B cell (primary cell): ENCODE results near the gene ARMS2. TPM values are rescaled to one million over a fixed set of nuclear protein-coding genes. Genes with fewer than 3 reads are reported as not detected.

ENCODE experiments used
- ATAC-seq: fragments of 200-7000 bp; cut with Tn5 transposase; one replicate; pipeline ENCODE4 v1.10.0; 2021; ENCODE audit warnings: low read depth, mild to moderate bottlenecking, moderate number of reproducible peaks, moderate library complexity
- CTCF ChIA-PET: fragments of 350-600 bp; sonication (Branson Sonifier 250); formaldehyde crosslinking; loops from one replicate; lab custom pipeline; 2021; ENCODE audit warnings: antibody characterized with exemption, inconsistent platforms; lab: Charles Lee
- POLR2A ChIA-PET: fragments of 350-600 bp; sonication (Branson Sonifier 250); formaldehyde crosslinking; loops from one replicate; lab custom pipeline; 2021; ENCODE audit warnings: antibody characterized with exemption; lab: Charles Lee
- DNase-seq: peaks from one replicate; pipeline ENCODE4 v3.0.0; 2013
- H2AFZ ChIP-seq: 2 replicates; pipeline ENCODE4 v1.6.1; 2012; ENCODE audit warnings: mild to moderate bottlenecking, low read depth, low read length; ENCODE audit not compliant: insufficient read depth, poor library complexity, severe bottlenecking
- H3K27ac ChIP-seq, 2 donors: 1 replicate in 1 of 2; 2 replicates in 1 of 2; pipeline ENCODE4 v1.5.1; 2012 to 2013; ENCODE audit warnings: low read length in 2 of 2, mild to moderate bottlenecking in 2 of 2, moderate library complexity in 1 of 2
- H3K27me3 ChIP-seq, 4 experiments: fragments of 200-600 bp in 1 of 4; sonication (generic) in 1 of 4; replicated peaks in 1 of 4; 1 replicate in 2 of 4; 2 replicates in 2 of 4; pipeline versions ENCODE4 v1.6.1 to v1.7.0; 2013 to 2016; ENCODE audit warnings: low read length in 3 of 4, mild to moderate bottlenecking in 2 of 4, mixed read lengths in 1 of 4, moderate library complexity in 1 of 4; ENCODE audit not compliant: insufficient read depth in 4 of 4, control insufficient read depth in 3 of 4; ENCODE audit errors: control extremely low read depth in 1 of 4
- H3K36me3 ChIP-seq, 2 experiments: replicated peaks in 1 of 2; 1 replicate in 1 of 2; 2 replicates in 1 of 2; pipeline versions ENCODE4 v1.6.1 to v1.7.1; 2013; ENCODE audit warnings: low read length in 1 of 2; ENCODE audit not compliant: insufficient read depth in 2 of 2, control insufficient read depth in 1 of 2; ENCODE audit errors: control extremely low read depth in 1 of 2, extremely low read depth in 1 of 2
- H3K4me1 ChIP-seq, 2 donors: fragments of 200-600 bp in 1 of 2; sonication (generic) in 1 of 2; 1 replicate in 1 of 2; 2 replicates in 1 of 2; pipeline versions ENCODE4 v1.5.1 to v1.6.1; 2013 to 2017; ENCODE audit warnings: low read length in 2 of 2; ENCODE audit not compliant: control insufficient read depth in 2 of 2, insufficient read depth in 2 of 2
- H3K4me2 ChIP-seq: replicated peaks from 2 replicates; pipeline ENCODE3; 2012; ENCODE audit warnings: mild to moderate bottlenecking, low read depth, low read length; ENCODE audit not compliant: poor library complexity, severe bottlenecking
- H3K4me3 ChIP-seq, 5 experiments: fragments of 200-600 bp in 1 of 5; sonication (generic) in 1 of 5; 1 replicate in 3 of 5; 2 replicates in 2 of 5; pipeline versions ENCODE4 v1.5.1 to v1.7.0; 2011 to 2016; ENCODE audit warnings: low read length in 4 of 5, mild to moderate bottlenecking in 4 of 5, low read depth in 2 of 5, control low read depth in 1 of 5, moderate library complexity in 1 of 5; ENCODE audit not compliant: insufficient read depth in 1 of 5; ENCODE audit errors: control extremely low read depth in 1 of 5, extremely low read depth in 1 of 5
- H3K79me2 ChIP-seq: fragments of 200-600 bp; sonication (generic); one replicate; pipeline ENCODE4 v1.6.0; 2016; ENCODE audit warnings: low read length; ENCODE audit not compliant: control insufficient read depth, insufficient read depth
- H3K9ac ChIP-seq: fragments of 200-600 bp; sonication (generic); 2 replicates; pipeline ENCODE4 v1.6.1; 2017; ENCODE audit warnings: mild to moderate bottlenecking, low read length, moderate library complexity
- H3K9me3 ChIP-seq, 3 donors: one replicate each; pipeline versions ENCODE4 v1.6.1 to v1.7.1; 2013; ENCODE audit warnings: low read length in 2 of 3; ENCODE audit not compliant: control insufficient read depth in 2 of 3, insufficient read depth in 1 of 3; ENCODE audit errors: control extremely low read depth in 1 of 3
- H4K20me1 ChIP-seq: 2 replicates; pipeline ENCODE4 v1.6.0; 2012; ENCODE audit warnings: mild to moderate bottlenecking, low read length; ENCODE audit not compliant: insufficient read depth, control insufficient read depth, poor library complexity, severe bottlenecking
- H3K27ac Mint-ChIP-seq: one replicate; pipeline ENCODE4 v1.8.0; 2021; ENCODE audit warnings: mixed read lengths
- H3K27me3 Mint-ChIP-seq: one replicate; pipeline ENCODE4 v1.8.0; 2021; ENCODE audit warnings: mixed read lengths
- H3K4me1 Mint-ChIP-seq: one replicate; pipeline ENCODE4 v1.8.0; 2021; ENCODE audit warnings: mixed read lengths
- H3K4me3 Mint-ChIP-seq: one replicate; pipeline ENCODE4 v1.8.0; 2021; ENCODE audit warnings: mixed read lengths
- H3K9me3 Mint-ChIP-seq: one replicate; pipeline ENCODE4 v1.8.0; 2022; ENCODE audit warnings: mixed read lengths; ENCODE audit not compliant: insufficient read depth
- CTCF ChIP-seq: fragments of 200-600 bp; IDR thresholded peaks from one replicate; pipeline ENCODE4 v1.8.0; 2022; ENCODE audit warnings: antibody characterized with exemption, mild to moderate bottlenecking
- EZH2 ChIP-seq: IDR thresholded peaks from 2 replicates; pipeline ENCODE4 v1.6.1; 2012; ENCODE audit warnings: borderline replicate concordance, low read depth, mild to moderate bottlenecking, moderate library complexity, low read length; ENCODE audit not compliant: insufficient read depth, poor library complexity, severe bottlenecking
- WGBS: methylation state at CpG from one replicate; pipeline ENCODE4 v1.1.5; 2013; ENCODE audit warnings: missing lambda C conversion rate; ENCODE audit not compliant: insufficient coverage; 5-methylcytosine and 5-hydroxymethylcytosine counted together
- intact Hi-C: fragments of 100-400 bp; cut with micrococcal nuclease; formaldehyde crosslinking; loops from one replicate; pipeline ENCODE4 v1.10.0; 2022
- polyA plus RNA-seq: library from polyadenylated mRNA; depleted of rRNA; stranded (reverse); fragments of >200 nt; gene quantifications from 2 replicates; pipeline ENCODE4 v1.2.3, GENCODE V29; 2012
- total RNA-seq, 2 donors: library from RNA; stranded (reverse); fragments of 120-200 nt in 1 of 2; gene quantifications; 1 replicate in 1 of 2; 2 replicates in 1 of 2; pipeline versions ENCODE4 v1.2.3 to v1.2.4, GENCODE V29; 2013 to 2022

The ARMS2 gene
- total and polyA plus RNA-seq, 2 donors (not counting 1 experiment from before 2014, with no cell fraction given): not detected

GRCh38 chr10:122466951-122467381 lies 12.5 kb downstream of the ARMS2 start:
- Mint-ChIP-seq H3K27ac (no peak overlapping the region), H3K9me3 (no peaks in the 10 kb centered on the region), H3K4me1 (peaks cover 12% of the 10 kb centered on the region), H3K27me3 (peaks cover 53% of the 10 kb centered on the region), H3K4me3 (no peak overlapping the region)
- Histone ChIP-seq H3K4me2 (no peak overlapping the region), H3K79me2 (no peaks in the 10 kb centered on the region), H3K9me3 (no peaks in the 10 kb centered on the region), H3K27me3 (peaks cover 0 to 29% (median 7%) of the 10 kb centered on the region in 4 experiments), H3K27ac (no peak overlapping the region), H4K20me1 (no peaks in the 10 kb centered on the region), H3K36me3 (no peaks in the 10 kb centered on the region), H3K4me1 (peaks cover 5 to 7% of the 10 kb centered on the region in 2 donors), H2AFZ (no peak overlapping the region), H3K4me3 (no peak overlapping the region), H3K9ac (no peak overlapping the region)
- no peak for TF ChIP-seq EZH2
- TF ChIP-seq CTCF: no peak
- ATAC-seq (no peak), DNase-seq (no peak)
- CTCF ChIA-PET: interaction anchor here (1.3 kb wide), 1 partner anchor 99 kb away, joined by 3 read pairs; no protein-coding TSS in a partner anchor
- WGBS: 91% methylated on average over 8 of the region's 8 CpGs
- intact Hi-C loops: no loop called here
- POLR2A ChIA-PET: no interaction called here

GRCh38 chr10:122467701-122468100 lies 13.2 kb downstream of the ARMS2 start:
- Histone ChIP-seq H3K9ac (no peak overlapping the region), H3K4me1 (peaks cover under 1% of the 10 kb centered on the region in 2 donors), H4K20me1 (no peaks in the 10 kb centered on the region), H3K27me3 (peaks cover 0 to 21% (median 2%) of the 10 kb centered on the region in 4 experiments), H3K4me3 (no peak overlapping the region), H2AFZ (no peak overlapping the region), H3K9me3 (no peaks in the 10 kb centered on the region), H3K27ac (no peak overlapping the region), H3K36me3 (no peaks in the 10 kb centered on the region), H3K79me2 (no peaks in the 10 kb centered on the region), H3K4me2 (no peak overlapping the region)
- ChIA-PET POLR2A (no interaction called here), CTCF (interaction anchor here (0.6 kb wide), 1 partner anchor 573 kb away, joined by 3 read pairs; no protein-coding TSS in a partner anchor)
- H3K9me3 Mint-ChIP-seq: no peaks in the 10 kb centered on the region
- WGBS: 75% methylated on average over 4 of the region's 6 CpGs
- H3K4me3 Mint-ChIP-seq: no peak overlapping the region
- intact Hi-C loops: no loop called here
- ATAC-seq (no peak), DNase-seq (no peak)
- no peak for TF ChIP-seq EZH2
- TF ChIP-seq CTCF: no peak
- peaks cover 6% of the 10 kb centered on the region for H3K4me1 Mint-ChIP-seq
- peaks cover 48% of the 10 kb centered on the region for H3K27me3 Mint-ChIP-seq
- H3K27ac Mint-ChIP-seq: no peak overlapping the region
